ENCODE measurements around the gene ARHGEF40. TPM values are rescaled to one million over a fixed set of nuclear protein-coding genes. Genes with fewer than 3 reads are reported as not detected.

Gene ARHGEF40
- total RNA-seq, 1 experiment from 2014 or later = 3.6 TPM

DNA sequence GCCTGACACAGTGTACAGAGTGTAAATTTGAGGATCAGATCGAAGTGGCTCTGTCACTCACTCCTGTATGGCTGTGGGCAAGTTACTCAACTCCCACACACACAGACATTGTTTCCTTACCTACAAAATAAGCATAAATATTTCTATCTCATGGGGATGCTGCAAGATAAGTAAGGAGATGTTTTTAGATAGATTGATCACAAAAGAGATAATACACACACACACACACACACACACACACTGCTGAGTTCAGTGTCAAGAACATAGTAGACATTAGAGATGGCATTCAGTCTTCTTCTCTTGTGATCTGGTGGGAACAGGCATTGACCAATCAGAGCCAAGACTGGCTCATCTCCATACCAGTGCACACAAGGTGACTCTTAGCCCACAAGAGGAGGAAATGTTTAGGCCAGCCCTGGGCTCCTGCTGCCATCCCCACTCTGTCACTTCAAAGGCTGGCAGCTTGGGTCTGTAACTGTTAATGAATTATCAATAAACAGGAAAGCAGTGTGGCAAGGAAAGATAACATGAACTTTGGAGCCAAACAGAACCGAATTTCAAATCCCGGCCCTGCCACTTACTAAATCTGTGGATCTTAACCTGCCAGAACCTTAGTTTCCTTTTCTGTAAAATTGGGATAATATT, 15.9 kb upstream of the ARHGEF40 start:
- Mint-ChIP-seq H3K4me3 (ENCODE audit: unreplicated experiment) (no peak overlapping the region), H3K4me1 (ENCODE audit: insufficient read depth, unreplicated experiment) (no peaks in the 10 kb centered on the region), H3K27me3 (ENCODE audit: insufficient read depth, unreplicated experiment) (no peaks in the 10 kb centered on the region), H3K27ac (ENCODE audit: low read depth, unreplicated experiment) (no peak overlapping the region), H3K36me3 (ENCODE audit: insufficient read depth, unreplicated experiment) (no peaks in the 10 kb centered on the region), H3K9me3 (ENCODE audit: unreplicated experiment) (no peaks in the 10 kb centered on the region)
- ChIA-PET POLR2A (interaction anchor here (0.6 kb wide), 1 partner anchor 383 kb away, joined by 3 read pairs; no protein-coding TSS in a partner anchor), CTCF (interaction anchor here (0.7 to 1.2 kb wide), 4 partner anchors 14 to 83 kb away, joined by 3 read pairs; no protein-coding TSS in a partner anchor)
- TF ChIP-seq, protein P1, sequence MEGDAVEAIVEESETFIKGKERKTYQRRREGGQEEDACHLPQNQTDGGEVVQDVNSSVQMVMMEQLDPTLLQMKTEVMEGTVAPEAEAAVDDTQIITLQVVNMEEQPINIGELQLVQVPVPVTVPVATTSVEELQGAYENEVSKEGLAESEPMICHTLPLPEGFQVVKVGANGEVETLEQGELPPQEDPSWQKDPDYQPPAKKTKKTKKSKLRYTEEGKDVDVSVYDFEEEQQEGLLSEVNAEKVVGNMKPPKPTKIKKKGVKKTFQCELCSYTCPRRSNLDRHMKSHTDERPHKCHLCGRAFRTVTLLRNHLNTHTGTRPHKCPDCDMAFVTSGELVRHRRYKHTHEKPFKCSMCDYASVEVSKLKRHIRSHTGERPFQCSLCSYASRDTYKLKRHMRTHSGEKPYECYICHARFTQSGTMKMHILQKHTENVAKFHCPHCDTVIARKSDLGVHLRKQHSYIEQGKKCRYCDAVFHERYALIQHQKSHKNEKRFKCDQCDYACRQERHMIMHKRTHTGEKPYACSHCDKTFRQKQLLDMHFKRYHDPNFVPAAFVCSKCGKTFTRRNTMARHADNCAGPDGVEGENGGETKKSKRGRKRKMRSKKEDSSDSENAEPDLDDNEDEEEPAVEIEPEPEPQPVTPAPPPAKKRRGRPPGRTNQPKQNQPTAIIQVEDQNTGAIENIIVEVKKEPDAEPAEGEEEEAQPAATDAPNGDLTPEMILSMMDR (IDR thresholded peaks at IDR 0.05; ENCODE audit: unreplicated experiment) = no peak
- intact Hi-C loops (cut with micrococcal nuclease) = no loop called here
- no TSS peak for BruUV-seq (replicated peaks)
- DNase-seq (ENCODE audit: unreplicated experiment) = no peak

DNA sequence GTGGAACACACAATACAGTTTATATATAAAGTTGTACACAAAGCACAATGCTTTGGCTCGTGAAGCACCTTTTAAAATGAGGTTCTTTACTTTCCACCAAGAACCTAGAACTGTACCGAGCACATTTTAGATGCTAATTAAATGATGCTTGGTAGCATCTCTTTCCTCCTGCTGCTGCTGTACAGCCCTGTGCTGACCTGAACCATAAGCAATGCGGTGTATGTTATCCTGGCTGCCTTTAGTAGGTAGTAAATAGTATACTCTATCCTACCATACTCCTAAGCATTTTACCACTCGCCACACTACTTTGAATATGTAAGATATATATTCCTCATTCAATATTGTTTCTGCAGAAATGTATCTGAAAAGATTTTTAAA, 15.3 kb upstream of the ARHGEF40 start:
- intact Hi-C loops (cut with micrococcal nuclease) = no loop called here
- Mint-ChIP-seq H3K9me3 (ENCODE audit: unreplicated experiment) (no peaks in the 10 kb centered on the region), H3K27ac (ENCODE audit: low read depth, unreplicated experiment) (no peak overlapping the region), H3K36me3 (ENCODE audit: insufficient read depth, unreplicated experiment) (no peaks in the 10 kb centered on the region), H3K27me3 (ENCODE audit: insufficient read depth, unreplicated experiment) (no peaks in the 10 kb centered on the region), H3K4me3 (ENCODE audit: unreplicated experiment) (no peak overlapping the region), H3K4me1 (ENCODE audit: insufficient read depth, unreplicated experiment) (peaks cover 2% of the 10 kb centered on the region)
- POLR2A ChIA-PET = no interaction called here
- no peak for DNase-seq (ENCODE audit: unreplicated experiment)
- CTCF ChIA-PET = interaction anchor here (1.2 kb wide), 1 partner anchor 84 kb away, joined by 3 read pairs; no protein-coding TSS in a partner anchor
- no TSS peak for BruUV-seq (replicated peaks)
- TF ChIP-seq, protein P1 (IDR thresholded peaks at IDR 0.05; ENCODE audit: unreplicated experiment) = no peak

DNA sequence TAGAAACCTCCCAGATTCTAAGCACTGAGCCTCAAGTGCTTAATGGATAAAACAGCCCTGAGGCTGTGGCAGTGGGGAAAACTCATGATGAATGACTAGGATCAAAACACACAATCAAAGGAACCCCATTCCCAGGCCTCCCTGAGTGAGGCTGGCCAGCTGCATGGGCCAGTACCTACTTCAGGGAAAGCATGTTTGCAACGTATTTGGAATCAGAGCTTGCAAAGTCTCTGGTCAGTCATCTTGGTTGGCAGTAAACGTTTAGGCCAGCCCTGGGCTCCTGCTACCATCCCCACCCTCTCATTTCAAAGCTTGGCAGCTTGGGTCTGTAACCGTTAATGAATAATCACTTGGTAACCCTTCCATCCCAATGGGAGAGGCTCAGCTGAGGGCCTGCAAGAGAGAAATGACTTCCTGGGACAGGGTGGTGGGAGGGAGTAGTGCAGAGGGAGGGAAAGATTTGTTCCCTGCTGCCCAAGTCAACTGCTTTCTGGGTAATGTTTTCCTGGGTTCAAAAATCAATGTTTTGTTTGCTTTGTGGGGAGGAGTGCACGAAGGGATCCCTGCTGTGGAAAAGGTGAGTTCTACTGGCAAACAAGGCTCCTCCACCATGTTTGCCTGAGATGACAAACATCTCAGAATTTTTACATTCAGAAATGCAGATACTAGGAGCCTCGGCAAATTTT, 14.5 kb upstream of the ARHGEF40 start:
- intact Hi-C loops (cut with micrococcal nuclease) = no loop called here
- TF ChIP-seq, protein P1 (IDR thresholded peaks at IDR 0.05; ENCODE audit: unreplicated experiment) = no peak
- BruUV-seq (replicated peaks) = no TSS peak
- H3K27me3 Mint-ChIP-seq (ENCODE audit: insufficient read depth, unreplicated experiment) = no peaks in the 10 kb centered on the region
- POLR2A ChIA-PET = no interaction called here
- CTCF ChIA-PET = interaction anchor here (0.7 kb wide), 2 partner anchors 10 to 15 kb away, joined by 3 to 5 read pairs; no protein-coding TSS in a partner anchor
- DNase-seq (ENCODE audit: unreplicated experiment) = no peak
- H3K9me3 Mint-ChIP-seq (ENCODE audit: unreplicated experiment) = no peaks in the 10 kb centered on the region
- H3K27ac Mint-ChIP-seq (ENCODE audit: low read depth, unreplicated experiment) = no peak overlapping the region
- H3K36me3 Mint-ChIP-seq (ENCODE audit: insufficient read depth, unreplicated experiment) = no peaks in the 10 kb centered on the region
- peaks cover 5% of the 10 kb centered on the region for H3K4me1 Mint-ChIP-seq (ENCODE audit: insufficient read depth, unreplicated experiment)
- H3K4me3 Mint-ChIP-seq (ENCODE audit: unreplicated experiment) = no peak overlapping the region

DNA sequence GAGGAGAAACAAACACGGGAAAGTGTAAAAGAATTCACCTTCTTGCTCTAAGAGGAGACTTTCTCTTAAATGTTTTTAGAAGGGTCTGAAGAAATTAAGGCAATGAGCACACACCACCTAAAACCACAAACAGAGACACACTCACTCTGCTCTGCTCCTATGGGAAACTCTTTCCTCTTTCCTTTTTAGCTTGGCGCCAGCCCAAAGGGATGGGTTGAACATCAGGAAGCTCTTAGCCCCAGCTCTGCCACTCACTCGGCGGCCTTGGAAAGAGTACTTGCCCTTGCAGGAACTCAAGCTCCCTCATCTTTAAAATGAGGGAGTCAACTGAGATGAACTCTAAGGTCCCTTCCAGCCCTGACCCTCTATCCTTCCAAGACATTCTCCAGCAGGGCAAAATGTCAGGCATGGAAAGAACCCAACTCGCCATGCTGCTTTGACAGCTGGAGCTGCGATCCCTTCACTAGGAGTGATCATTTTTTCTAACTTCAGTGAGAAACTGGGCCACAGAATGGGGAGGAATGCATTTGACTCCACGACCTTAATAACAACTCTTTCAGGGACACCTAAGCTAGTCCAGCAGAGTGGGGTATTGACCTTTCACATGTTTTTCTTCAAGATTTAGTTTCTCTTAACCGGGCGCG, 13.5 kb upstream of the ARHGEF40 start:
- H3K27ac Mint-ChIP-seq (ENCODE audit: low read depth, unreplicated experiment) = no peak overlapping the region
- H3K4me3 Mint-ChIP-seq (ENCODE audit: unreplicated experiment) = no peak overlapping the region
- DNase-seq (ENCODE audit: unreplicated experiment) = peak; percentile 35
- ChIA-PET CTCF (interaction anchor here (0.9 to 1.1 kb wide), 3 partner anchors 11 to 36 kb away, joined by 3 to 5 read pairs (median 4); partner anchors contain the start of gene RNASE13), POLR2A (interaction anchor here (1.3 to 1.8 kb wide), 2 partner anchors 9 to 14 kb away, joined by 6 read pairs; partner anchors contain the start of gene ARHGEF40)
- no TSS peak for BruUV-seq (replicated peaks)
- H3K36me3 Mint-ChIP-seq (ENCODE audit: insufficient read depth, unreplicated experiment) = no peaks in the 10 kb centered on the region
- H3K9me3 Mint-ChIP-seq (ENCODE audit: unreplicated experiment) = no peaks in the 10 kb centered on the region
- TF ChIP-seq, protein P1 (IDR thresholded peaks at IDR 0.05; ENCODE audit: unreplicated experiment) = no peak
- H3K27me3 Mint-ChIP-seq (ENCODE audit: insufficient read depth, unreplicated experiment) = no peaks in the 10 kb centered on the region
- H3K4me1 Mint-ChIP-seq (ENCODE audit: insufficient read depth, unreplicated experiment) = peaks cover 5% of the 10 kb centered on the region
- intact Hi-C loops (cut with micrococcal nuclease) = no loop called here

Data from MCF 10A (cell line).